Kidney capillary endothelial cell (primary cell): ENCODE data around the gene MAP7.
A peak's percentile ranks its signal among the peaks of the same experiment; 100 is the strongest.
"Not testable (repeated sequence)": the region's sequence is repeated elsewhere in the genome, so short reads cannot be mapped to it uniquely, and the experiment has no call there.

Experiments used
- DNase-seq: peaks from one replicate; pipeline ENCODE4 v3.0.0-alpha.2; 2018; ENCODE audit warnings: low spot score

The MAP7 gene

GRCh38 chr6:136421537-136422158, 128.6 kb downstream of the MAP7 start:
- no peak for DNase-seq

GRCh38 chr6:136420853-136421252, 129.4 kb downstream of the MAP7 start:
- DNase-seq, result no peak

GRCh38 chr6:136415351-136416007, 134.7 kb downstream of the MAP7 start:
- DNase-seq, result no peak

GRCh38 chr6:136412410-136412809, 137.8 kb downstream of the MAP7 start:
- no peak for DNase-seq

GRCh38 chr6:136411453-136412354, 138.5 kb downstream of the MAP7 start:
- no peak for DNase-seq

GRCh38 chr6:136411025-136411325, 139.2 kb downstream of the MAP7 start:
- no peak for DNase-seq

- DNase-seq, result no peak
Measured at GRCh38 chr6:136410201-136411024, 139.8 kb downstream of the MAP7 start.

- no peak for DNase-seq
Measured at GRCh38 chr6:136409597-136409996, 140.6 kb downstream of the MAP7 start.

GRCh38 chr6:136408204-136408603, 142.0 kb downstream of the MAP7 start:
- peak; percentile 45 for DNase-seq

- DNase-seq, result no peak
Measured at GRCh38 chr6:136405420-136406029, 144.7 kb downstream of the MAP7 start.

GRCh38 chr6:136404627-136405419, 145.4 kb downstream of the MAP7 start:
- DNase-seq, result no peak

GRCh38 chr6:136404007-136404406, 146.2 kb downstream of the MAP7 start:
- no peak for DNase-seq

- DNase-seq, result peak; percentile 73
Measured at GRCh38 chr6:136403110-136403980, 146.9 kb downstream of the MAP7 start.

GRCh38 chr6:136401749-136402148, 148.5 kb downstream of the MAP7 start:
- DNase-seq, result no peak

- not testable (repeated sequence) for DNase-seq
Measured at GRCh38 chr6:136401236-136401635, 149.0 kb downstream of the MAP7 start.

- DNase-seq, result no peak
Measured at GRCh38 chr6:136398453-136398852, 151.8 kb downstream of the MAP7 start.

- no peak for DNase-seq
Measured at GRCh38 chr6:136396908-136397307, 153.3 kb downstream of the MAP7 start.

GRCh38 chr6:136390959-136391358, 159.3 kb downstream of the MAP7 start:
- DNase-seq, result not testable (repeated sequence)

- no peak for DNase-seq
Measured at GRCh38 chr6:136387316-136387715, 162.9 kb downstream of the MAP7 start.
